HG02938 (cell line): Measurements from ENCODE around the gene GLIS2.

ENCODE experiments used
- ATAC-seq: cut with Tn5 transposase; IDR thresholded peaks from one replicate; pipeline ENCODE4 v1.9.1; 2021; ENCODE audit warnings: mild to moderate bottlenecking, moderate library complexity; ENCODE audit not compliant: unreplicated experiment

GLIS2 gene

DNA sequence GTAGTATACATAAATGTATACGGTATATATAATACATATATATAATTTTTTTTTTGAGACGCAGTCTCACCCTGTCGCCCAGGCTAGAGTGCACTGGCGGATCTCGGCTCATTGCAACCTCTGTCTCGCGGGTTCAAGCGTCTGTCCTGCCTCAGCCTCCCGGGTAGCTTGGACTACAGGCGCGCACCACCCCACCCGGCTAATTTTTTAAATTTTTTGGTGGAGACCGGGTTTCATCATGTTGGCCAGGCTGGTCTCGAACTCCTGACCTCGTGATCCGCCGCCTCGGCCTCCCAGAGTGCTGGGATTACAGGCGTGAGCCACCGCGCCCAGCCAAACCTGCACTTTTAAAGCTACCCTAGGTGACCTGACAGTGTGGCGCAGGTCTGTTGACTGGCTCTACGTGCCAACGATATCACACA is 34.5 kb downstream of the GLIS2 start:
- no peak for ATAC-seq

GRCh38 chr16:4350787-4351659 is 35.2 kb downstream of the GLIS2 start, which contains the start of gene PAM16:
Gene PAM16, minus strand, starts transcription at chr16:4351321. Its CDS starts 87 bp downstream, at chr16:4351234.
- ATAC-seq: peak; percentile 92

GRCh38 chr16:4351880-4352279 is 36.0 kb downstream of the GLIS2 start:
- ATAC-seq: no peak

DNA sequence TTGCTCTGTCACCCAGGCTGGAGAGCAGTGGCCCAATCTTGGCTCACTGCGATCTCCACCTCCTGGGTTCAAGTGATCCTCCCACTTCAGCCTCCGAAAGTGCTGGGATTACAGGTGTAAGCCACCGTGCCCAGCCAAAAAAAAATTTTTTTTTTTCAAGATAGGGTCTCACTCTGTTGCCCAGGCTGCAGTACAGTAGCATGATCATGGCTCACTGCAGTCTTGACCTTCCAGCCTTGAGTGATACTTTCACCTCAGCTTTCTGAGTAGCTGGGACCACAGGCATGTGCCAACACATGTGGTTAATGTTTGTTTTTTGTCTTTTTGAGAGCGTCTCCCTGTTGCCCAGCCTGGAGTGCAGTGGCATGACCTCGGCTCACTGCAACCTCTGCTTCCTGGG is 37.0 kb downstream of the GLIS2 start:
- no peak for ATAC-seq

DNA sequence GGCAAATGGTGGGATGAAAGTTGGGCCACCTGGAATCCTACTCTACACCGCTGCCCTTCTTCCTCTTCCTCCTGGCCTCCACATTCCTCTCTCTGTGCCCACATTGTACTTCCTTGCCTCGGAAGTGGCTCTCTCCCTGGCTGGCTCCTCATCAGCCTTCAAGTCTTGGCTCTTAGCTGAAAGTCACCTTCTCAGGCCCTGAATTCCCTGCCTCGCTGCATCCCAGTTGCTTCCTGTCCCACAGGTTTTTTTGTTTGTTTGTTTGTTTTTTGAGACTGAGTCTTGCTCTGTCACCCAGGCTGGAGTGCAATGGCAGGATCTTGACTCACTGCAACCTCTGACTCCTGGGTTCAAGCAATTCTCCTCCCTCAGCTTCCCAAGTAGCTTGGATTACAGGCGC is 37.8 kb downstream of the GLIS2 start:
- no peak for ATAC-seq

DNA sequence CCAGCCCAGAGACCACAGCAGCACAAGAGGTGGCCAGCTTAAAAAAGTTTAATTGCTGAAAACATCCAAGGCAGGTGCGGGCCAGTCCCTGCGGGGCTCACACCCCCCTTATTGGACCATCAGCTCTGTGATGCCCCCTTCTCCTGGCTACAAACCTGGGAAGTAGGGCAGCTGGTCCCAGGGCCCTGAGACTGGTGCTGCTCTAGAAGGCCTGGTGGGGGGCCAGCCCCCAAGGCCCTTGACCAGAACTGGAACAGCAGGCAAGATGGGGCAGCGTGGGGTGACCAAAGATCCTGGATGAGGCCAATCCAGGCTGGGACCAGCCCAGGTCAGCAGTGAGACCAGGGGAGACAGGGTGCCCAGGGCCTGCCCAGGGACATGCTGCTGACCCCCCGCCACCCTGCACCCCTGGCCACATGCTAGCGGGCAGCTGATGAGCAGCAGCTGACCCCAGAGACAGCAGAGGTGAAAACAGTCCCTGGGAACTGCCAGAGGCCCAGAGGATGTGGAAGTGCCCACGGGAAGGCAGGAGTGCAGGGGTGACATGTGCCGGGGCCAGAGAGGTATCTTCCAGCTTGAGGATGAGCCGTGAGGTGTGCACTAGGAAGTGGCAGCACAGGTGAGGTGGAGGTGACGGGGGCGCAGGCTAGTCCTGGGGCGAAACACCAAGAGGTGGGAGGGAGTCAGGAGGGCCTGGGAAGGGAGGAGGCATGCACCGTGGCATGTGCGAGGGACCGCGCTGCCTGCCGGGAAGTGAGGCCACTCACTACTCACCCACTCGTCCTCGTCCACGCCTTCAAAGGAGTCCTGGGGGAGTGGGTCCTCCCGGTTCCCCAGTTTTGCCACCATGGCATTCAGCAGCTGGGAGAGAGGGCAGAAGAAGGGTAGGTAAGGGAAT is 38.9 kb downstream of the GLIS2 start:
- no peak for ATAC-seq

- ATAC-seq: no peak
These were observed 41.0 kb downstream of the GLIS2 start for GRCh38 chr16:4356820-4357219.

- no peak for ATAC-seq
These were observed 42.4 kb downstream of the GLIS2 start for GRCh38 chr16:4358236-4358635.

DNA sequence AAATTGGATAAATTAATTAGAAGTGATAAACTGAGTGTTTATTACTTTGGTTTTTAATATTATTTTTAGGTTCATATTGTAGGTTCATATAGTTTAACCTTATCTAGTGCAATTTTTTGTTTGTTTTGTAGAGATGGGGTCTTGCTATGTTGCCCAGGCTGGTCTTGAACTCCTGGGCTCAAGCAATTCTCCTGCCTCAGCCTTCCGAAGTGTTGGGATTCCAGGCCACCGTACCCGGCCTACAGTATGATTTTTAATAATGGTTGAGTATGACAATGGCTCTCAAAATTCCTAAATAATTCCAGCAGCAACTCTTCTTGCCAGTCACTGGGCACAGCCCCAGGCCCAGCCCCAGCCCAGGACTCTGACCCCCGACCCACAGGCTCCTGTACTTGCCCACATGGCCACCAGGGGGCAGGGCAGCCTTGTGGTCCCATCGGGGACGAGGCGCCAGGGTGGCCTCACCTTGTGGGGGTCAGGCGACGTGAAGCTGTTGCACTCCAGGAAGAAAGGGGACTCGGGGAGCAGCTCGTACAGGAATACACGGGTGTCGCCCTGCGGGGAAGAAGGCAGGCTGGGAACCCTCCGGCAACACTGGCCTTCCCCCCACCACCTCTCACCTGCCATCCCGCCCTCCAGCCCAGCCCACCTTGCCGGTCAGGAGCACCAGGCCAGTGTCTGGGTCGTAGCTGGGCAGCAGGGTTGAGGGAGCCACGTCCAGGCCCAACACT is 43.1 kb downstream of the GLIS2 start:
- ATAC-seq: no peak

DNA sequence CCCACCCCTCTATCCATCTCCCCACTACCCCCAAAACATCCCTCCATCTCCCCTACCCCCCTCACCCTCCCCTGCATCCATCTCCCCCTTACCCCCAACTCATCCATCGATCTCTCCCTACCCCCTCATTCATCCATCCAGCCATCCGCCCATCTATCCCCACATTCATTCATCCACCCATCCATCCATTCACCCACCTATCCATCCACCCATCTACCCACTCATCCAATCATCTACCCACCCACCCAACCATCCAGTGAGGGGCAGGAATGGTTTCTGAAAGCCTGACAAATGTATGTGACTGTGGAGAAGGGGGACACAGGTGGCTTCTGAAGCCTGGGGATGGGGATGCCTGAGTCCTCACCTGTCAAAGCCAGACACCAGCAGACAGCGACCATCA is 44.0 kb downstream of the GLIS2 start:
- ATAC-seq: no peak

DNA sequence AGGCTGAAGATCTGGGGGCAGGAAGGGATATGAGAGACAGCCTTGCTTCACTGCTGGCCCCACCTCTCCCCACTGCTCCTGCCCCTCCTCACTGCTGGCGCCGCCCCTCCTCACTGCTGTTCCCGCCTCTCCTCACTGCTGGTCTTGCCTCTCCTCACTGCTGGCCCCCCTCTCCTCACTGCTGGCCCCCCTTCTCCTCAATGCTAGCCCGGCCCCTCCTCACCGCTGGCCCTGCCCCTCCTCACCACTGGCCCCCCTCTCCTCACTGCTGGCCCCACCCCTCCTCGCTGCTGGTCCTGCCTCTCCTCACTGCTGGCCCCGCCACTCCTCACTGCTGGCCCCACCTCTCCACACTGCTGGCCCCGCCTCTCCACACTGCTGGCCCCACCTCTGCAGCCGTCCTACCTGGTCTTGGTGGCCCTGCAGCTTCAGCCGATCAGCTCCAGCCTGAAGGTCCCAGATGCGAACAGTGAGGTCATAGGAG is 44.7 kb downstream of the GLIS2 start:
- ATAC-seq: no peak

GRCh38 chr16:4361033-4361943 is 45.4 kb downstream of the GLIS2 start:
- no peak for ATAC-seq

DNA sequence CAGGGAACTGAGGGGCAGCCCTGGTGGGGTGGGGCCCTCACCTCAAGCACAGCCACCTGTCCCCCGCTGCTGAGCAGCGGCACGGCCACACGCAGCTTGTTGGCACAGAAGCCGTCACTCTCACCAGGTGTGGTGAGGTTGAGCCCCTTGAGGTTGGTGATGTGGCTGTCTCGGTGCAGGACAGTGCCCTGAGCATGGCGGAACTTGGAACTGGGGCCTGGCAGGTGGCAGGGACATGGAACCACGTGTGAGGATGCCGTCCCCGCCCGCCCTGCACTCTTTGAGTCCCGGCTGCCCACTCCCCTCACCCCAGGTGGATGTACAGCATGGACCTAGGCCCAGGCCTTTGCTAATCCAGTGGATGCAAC is 46.1 kb downstream of the GLIS2 start:
- ATAC-seq: no peak

DNA sequence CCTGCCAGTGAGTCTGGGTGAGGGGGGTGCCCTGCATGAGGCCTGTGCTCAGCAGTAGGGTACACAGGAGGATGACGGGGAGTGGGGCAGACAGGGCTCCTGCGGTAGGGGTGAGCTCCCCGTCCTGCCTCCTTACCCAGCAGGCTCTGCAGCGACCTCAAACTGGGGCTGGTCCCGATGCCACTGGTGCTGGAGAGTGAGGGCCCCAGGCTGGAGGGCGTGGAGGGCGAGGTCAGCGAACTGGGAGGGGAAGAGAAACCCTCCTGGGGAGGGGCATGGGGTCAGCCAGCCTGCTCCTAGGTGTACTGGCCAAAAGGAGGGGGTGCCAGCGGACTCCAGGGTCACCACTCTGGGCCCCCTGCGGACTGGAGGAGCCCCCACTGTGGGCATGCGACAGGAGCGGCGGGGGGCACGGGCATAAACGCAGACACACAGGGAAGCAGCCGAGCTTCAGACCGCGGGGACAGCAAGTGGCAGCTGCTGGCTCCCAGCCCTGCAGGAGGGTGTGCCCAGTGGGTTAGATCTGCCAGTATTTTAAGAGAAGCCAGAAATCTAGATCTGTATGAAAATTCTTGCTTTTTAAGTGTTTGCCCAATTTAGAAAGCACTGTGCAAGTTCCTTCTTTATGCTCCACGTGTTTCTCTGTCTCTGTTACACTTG is 46.7 kb downstream of the GLIS2 start:
- no peak for ATAC-seq

DNA sequence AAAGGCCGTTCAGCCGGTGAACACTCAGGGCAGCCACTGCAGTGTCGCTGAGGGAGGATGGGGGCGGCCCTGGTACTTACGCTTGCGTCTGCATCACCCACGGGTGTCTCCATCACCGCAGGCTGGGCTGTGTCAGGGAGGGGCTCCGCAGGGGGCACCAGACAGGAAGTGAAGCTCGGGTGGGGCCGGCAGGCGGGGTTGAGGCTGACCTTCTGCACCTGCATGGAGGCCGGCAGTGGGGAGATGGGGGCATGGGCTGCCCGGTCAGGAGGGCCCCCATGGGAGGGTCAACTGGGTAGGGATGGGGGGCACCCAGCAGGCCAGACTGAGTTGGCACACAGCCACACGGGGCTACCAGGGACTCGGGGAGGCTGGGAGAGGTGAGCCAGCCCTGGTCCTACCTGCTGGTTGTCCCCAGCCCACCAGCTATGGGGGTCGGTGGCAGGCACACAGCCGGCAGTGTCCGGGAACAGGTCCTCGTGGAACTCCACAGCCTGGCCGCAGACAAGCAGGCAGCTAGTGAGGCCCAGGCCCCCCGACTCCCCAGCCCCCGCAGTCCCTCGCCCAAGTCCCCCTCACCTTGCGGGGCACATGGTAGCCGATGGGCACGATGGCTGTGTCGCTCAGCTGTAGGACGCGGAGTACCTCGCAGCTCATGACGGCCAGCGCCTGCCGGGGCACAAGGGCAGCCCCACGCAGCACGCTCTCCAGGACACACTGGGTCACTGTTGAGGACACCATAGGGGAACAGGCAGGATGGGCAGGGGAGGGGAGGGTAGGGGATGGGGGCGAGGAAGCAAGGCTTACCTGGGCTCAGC is 48.5 kb downstream of the GLIS2 start:
- ATAC-seq: no peak

GRCh38 chr16:4365014-4365406 is 49.1 kb downstream of the GLIS2 start:
- no peak for ATAC-seq

DNA sequence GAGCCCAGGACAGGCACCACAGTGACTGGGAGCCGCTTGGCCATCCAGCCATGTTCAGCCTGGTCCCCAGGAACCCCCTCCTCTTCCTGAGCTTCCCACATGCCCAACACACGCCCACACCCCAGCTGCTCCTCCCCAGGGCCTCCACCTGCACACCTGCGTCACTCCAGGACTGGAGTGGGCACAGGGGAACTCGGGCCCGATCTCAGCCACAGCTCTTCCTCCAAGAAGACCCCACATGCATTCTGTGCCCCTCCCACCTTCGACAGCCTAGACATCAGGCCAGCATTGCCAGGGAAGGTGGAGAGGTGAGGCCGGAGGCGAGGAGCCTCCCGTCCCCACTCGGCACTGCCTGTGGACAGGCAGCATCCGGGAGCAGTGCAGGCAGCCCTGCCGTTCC is 49.7 kb downstream of the GLIS2 start:
- no peak for ATAC-seq

GRCh38 chr16:4366016-4366415 is 50.1 kb downstream of the GLIS2 start:
- ATAC-seq: no peak
